Measurements from ENCODE around the gene PCDHGC3.
A peak's percentile ranks its signal among the peaks of the same experiment; 100 is the strongest.

The PCDHGC3 gene

GRCh38 chr5:141491323-141492167 lies 15.8 kb downstream of the PCDHGC3 start:
- TF ChIP-seq, protein P1, sequence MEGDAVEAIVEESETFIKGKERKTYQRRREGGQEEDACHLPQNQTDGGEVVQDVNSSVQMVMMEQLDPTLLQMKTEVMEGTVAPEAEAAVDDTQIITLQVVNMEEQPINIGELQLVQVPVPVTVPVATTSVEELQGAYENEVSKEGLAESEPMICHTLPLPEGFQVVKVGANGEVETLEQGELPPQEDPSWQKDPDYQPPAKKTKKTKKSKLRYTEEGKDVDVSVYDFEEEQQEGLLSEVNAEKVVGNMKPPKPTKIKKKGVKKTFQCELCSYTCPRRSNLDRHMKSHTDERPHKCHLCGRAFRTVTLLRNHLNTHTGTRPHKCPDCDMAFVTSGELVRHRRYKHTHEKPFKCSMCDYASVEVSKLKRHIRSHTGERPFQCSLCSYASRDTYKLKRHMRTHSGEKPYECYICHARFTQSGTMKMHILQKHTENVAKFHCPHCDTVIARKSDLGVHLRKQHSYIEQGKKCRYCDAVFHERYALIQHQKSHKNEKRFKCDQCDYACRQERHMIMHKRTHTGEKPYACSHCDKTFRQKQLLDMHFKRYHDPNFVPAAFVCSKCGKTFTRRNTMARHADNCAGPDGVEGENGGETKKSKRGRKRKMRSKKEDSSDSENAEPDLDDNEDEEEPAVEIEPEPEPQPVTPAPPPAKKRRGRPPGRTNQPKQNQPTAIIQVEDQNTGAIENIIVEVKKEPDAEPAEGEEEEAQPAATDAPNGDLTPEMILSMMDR (IDR thresholded peaks at IDR 0.05; ENCODE audit: unreplicated experiment in 3 of 3) = no peak
- H3K27me3 Mint-ChIP-seq (ENCODE audit: low read depth) = no peaks in the 10 kb centered on the region
- H3K9me3 Mint-ChIP-seq = peaks cover 32% of the 10 kb centered on the region
- no peak overlapping the region for H3K27ac Mint-ChIP-seq
- peaks cover 43% of the 10 kb centered on the region for H3K4me1 Mint-ChIP-seq
- H3K4me3 Mint-ChIP-seq = no peak overlapping the region
- peaks cover 68% of the 10 kb centered on the region for H3K36me3 Mint-ChIP-seq (ENCODE audit: low read depth)

DNA sequence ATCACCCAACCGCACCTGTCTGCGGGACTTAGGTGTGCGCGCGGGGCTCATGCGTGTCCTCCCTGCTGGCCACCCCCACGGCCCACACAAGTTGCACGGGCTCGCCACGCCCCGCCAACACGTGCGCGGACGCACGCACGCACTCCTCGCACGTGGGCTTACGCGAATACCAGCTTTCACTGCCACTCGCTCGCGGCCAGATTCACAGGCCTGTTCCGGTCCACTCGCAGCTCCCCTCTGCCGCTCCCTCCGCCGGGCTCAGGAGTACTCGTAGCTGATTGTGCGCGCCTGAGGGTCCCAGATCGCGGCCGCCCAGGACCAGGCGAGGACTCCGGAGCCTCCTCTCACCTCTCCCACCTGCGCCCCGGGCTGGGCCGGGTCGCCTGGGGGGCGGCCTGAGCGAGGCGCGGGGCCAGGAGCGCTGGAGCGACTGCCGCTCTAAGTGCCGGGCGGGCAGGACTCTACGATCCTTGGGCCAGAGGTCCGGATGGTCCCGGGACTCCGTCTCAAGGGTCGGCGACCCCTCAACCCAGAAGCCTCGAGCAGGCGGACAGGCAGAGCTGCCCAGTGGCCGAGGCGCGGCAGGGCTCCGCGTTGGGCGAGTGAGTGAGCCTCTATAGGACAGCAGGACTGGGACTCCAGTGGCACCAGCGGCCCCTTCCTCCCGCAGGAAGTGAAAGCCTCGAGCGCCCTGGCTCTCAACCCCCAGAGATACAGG lies 16.6 kb downstream of the PCDHGC3 start:
- H3K4me3 Mint-ChIP-seq = no peak overlapping the region
- H3K36me3 Mint-ChIP-seq (ENCODE audit: low read depth) = peaks cover 67% of the 10 kb centered on the region
- H3K4me1 Mint-ChIP-seq = peaks cover 49% of the 10 kb centered on the region
- peak overlapping the region in 1 of 3 experiments; percentile 96 for H3K27ac Mint-ChIP-seq
- no peaks in the 10 kb centered on the region for H3K27me3 Mint-ChIP-seq (ENCODE audit: low read depth)
- peaks cover 24% of the 10 kb centered on the region for H3K9me3 Mint-ChIP-seq
- TF ChIP-seq, protein P1 (IDR thresholded peaks at IDR 0.05; ENCODE audit: unreplicated experiment in 3 of 3) = no peak

GRCh38 chr5:141493500-141494422 lies 18.0 kb downstream of the PCDHGC3 start:
- peak overlapping the region; percentile 67 to 79 (median 77) for H3K4me3 Mint-ChIP-seq
- H3K27ac Mint-ChIP-seq = peak overlapping the region; percentile 96 to 98 (median 96)
- H3K36me3 Mint-ChIP-seq (ENCODE audit: low read depth) = peaks cover 62% of the 10 kb centered on the region
- H3K9me3 Mint-ChIP-seq = peaks cover 14% of the 10 kb centered on the region
- peaks cover 50% of the 10 kb centered on the region for H3K4me1 Mint-ChIP-seq
- TF ChIP-seq, protein P1 (IDR thresholded peaks at IDR 0.05; ENCODE audit: unreplicated experiment in 3 of 3) = no peak
- H3K27me3 Mint-ChIP-seq (ENCODE audit: low read depth) = no peaks in the 10 kb centered on the region

DNA sequence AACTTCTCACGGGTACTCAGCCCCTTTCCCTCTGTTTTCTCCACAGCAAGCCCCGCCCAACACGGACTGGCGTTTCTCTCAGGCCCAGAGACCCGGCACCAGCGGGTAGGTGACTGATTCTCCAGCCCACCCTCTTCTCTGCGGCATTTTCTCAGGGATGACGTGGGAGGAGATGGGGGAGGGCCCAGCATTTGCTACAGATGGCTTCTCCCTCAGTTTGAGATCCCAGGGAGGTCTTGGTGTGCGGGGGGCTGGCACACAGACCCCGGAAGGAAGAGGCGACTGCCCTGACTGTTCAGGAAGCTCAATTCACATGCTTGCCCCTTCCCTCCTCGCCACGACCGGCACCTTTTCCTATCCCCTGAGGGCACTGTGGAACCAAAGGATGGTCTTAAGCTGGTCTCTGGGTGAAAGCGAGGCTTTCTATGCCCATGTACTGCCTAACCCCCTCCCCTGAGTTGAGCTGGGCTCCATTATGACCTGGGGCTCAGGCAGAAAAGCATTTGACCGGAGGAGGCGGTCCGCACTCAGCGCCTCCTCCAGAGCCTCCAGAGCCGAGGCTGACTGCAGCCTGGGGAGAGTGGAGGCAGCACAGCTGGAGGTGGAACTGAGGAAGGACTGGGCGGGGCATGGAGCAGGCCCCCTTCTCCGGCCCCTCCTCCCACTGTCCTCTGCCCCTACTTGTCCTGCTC lies 19.1 kb downstream of the PCDHGC3 start:
- Mint-ChIP-seq H3K27ac (peak overlapping the region; percentile 96 to 98 (median 96)), H3K4me3 (peak overlapping the region; percentile 67 to 79 (median 77)), H3K27me3 (ENCODE audit: low read depth) (no peaks in the 10 kb centered on the region), H3K4me1 (peaks cover 50% of the 10 kb centered on the region), H3K9me3 (peaks cover 7% of the 10 kb centered on the region), H3K36me3 (ENCODE audit: low read depth) (peaks cover 61% of the 10 kb centered on the region)
- TF ChIP-seq, protein P1 (IDR thresholded peaks at IDR 0.05; ENCODE audit: unreplicated experiment in 3 of 3) = no peak

DNA sequence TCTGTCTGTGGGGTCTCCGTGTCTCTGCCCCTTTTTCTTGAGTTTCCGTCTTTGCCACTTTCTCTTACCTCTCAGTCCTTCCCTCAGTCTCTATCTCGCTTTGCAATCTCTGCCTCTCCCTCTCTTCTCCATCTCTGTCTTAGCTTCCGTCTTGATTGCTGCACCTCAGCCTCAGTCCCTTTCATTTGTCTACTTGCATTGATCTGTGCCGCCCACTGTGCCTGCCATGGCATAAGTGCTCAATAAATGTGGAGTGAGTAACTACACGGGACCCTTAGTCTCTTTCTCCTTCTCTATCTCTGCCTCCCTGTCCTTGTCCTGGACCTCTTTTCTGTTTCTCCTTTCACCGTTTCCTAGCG lies 19.7 kb downstream of the PCDHGC3 start:
- peak overlapping the region; percentile 67 to 79 (median 77) for H3K4me3 Mint-ChIP-seq
- peaks cover 50% of the 10 kb centered on the region for H3K4me1 Mint-ChIP-seq
- peaks cover 4% of the 10 kb centered on the region for H3K9me3 Mint-ChIP-seq
- H3K27ac Mint-ChIP-seq = peak overlapping the region; percentile 96 to 98 (median 96)
- TF ChIP-seq, protein P1 (IDR thresholded peaks at IDR 0.05; ENCODE audit: unreplicated experiment in 3 of 3) = no peak
- peaks cover 58% of the 10 kb centered on the region for H3K36me3 Mint-ChIP-seq (ENCODE audit: low read depth)
- H3K27me3 Mint-ChIP-seq (ENCODE audit: low read depth) = no peaks in the 10 kb centered on the region
